Bronchial smooth muscle cell (primary cell): ENCODE measurements around the gene KCNH3. TPM values are rescaled to one million over a fixed set of nuclear protein-coding genes. Genes with fewer than 3 reads are reported as not detected.

Experiments used
- total RNA-seq: library from RNA; depleted of rRNA; stranded (reverse); fragments of >200 nt; gene quantifications from 2 replicates; pipeline ENCODE4 v1.2.1, GENCODE V29; 2014

KCNH3 gene, protein sequence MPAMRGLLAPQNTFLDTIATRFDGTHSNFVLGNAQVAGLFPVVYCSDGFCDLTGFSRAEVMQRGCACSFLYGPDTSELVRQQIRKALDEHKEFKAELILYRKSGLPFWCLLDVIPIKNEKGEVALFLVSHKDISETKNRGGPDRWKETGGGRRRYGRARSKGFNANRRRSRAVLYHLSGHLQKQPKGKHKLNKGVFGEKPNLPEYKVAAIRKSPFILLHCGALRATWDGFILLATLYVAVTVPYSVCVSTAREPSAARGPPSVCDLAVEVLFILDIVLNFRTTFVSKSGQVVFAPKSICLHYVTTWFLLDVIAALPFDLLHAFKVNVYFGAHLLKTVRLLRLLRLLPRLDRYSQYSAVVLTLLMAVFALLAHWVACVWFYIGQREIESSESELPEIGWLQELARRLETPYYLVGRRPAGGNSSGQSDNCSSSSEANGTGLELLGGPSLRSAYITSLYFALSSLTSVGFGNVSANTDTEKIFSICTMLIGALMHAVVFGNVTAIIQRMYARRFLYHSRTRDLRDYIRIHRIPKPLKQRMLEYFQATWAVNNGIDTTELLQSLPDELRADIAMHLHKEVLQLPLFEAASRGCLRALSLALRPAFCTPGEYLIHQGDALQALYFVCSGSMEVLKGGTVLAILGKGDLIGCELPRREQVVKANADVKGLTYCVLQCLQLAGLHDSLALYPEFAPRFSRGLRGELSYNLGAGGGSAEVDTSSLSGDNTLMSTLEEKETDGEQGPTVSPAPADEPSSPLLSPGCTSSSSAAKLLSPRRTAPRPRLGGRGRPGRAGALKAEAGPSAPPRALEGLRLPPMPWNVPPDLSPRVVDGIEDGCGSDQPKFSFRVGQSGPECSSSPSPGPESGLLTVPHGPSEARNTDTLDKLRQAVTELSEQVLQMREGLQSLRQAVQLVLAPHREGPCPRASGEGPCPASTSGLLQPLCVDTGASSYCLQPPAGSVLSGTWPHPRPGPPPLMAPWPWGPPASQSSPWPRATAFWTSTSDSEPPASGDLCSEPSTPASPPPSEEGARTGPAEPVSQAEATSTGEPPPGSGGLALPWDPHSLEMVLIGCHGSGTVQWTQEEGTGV
- total RNA-seq, result 0.32 and 0.52 TPM in 2 replicates

DNA sequence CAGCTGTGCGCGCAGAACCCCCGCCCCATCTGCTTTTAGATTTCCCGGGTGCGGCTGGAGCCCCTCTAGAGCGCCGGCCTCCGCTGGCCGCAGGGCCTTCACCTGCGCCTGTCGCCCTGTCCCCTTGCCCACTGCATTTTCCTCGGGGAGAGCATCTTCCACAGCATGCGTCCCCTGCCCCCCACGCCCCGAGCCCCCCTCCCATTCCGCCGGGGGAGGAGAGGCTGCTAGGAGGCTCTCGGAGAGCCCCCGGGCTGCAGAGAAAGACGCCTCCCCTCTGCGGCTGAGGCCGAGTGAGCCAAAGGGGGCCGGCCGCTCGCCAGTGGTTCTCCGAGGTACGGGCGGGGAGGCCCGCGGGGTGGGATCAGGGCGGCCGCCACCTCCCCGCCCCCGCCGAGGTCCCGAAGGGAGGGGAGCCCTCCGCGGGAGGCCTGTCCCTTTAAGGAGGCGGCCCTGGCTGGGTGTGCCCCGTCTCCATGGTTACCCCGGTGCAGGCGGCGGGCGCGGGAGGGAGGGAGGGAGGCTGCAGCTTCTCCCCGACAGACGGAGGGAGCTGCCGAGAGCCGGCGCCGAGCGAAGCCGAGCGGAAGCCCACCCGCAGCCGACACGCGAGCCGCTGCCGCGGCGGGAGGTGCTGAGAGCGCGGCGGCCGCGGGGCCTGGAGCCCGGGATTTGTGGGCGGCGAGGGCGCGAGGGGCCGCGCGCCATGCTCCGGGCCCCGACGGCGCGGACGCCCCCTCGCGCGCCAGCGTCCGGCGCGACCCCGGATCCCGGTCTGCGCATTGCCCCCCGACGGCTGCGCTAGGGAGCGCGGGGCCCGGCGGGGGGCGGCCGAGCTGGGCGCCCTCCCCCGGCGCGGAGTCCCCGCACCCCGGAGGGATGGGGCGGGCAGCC, at the start of gene KCNH3:
KCNH3 (plus strand) TSS at position 521 of the 894 bp plus-strand sequence. CDS start 387 bp downstream, outside the sequence.

DNA sequence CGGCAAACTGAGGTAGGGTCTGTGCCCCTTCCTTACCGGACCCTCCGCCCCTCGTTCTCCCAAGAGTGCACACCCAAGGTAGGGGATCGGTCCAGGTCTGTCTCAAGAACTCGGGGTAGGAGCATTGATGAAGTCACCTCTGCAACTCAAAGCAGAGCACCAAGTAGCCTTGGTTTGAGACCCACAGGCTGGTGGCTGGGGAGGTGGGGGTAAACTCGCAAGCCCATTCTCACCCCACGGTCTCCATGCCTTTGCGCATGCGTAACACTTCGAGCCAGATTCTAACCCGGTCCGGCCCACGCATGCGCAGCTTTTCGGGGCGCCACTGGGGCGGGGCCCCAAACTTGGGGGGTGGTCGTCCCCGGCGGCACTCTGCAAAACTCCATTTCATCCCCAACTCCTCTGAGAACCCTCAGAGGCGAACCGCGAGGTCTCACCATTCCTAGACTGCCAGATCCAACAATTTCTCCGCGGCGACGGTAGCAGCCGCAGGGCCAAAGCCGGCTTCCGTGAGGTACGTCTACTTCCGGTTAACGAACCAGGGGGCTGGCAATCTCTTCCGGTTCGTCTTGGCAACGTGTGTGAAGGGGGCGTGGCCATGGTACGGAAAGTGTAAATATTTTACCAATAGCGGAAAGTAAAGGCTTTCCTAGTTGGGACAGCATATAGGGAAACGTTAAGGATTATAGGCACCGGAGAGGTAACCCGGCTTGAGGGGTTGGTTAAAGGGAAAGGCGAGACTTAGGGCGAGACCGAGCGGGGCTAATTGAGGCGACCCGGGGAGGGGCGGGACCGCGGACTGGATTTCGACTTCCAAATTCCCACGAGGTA, 29.0 kb downstream of the KCNH3 start, which contains the start of gene MCRS1:
MCRS1 (minus strand) TSS at position 532 of the 831 bp plus-strand sequence. CDS start 1,411 bp downstream, outside the sequence.

DNA sequence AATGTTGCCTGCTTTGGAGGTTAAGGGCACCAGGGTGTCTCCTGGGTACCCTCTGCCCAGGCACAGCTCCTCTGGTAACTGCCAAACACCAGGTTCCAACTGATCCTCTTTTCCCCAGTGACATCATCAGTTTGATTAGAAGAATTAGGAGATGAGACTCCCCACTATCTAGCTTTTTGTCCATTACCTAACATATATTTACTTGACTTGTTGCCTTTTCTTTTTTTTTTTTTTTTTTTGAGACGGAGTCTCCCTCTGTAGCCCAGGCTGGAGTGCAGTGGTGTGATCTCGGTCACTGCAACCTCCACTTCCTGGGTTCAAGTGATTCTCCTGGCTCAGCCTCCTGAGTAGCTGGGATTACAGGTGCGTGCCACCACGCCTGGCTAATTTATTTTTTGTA, 66.7 kb downstream of the KCNH3 start, which contains the start of gene FAM186B:
FAM186B (minus strand) TSS at position 101 of the 400 bp plus-strand sequence. CDS start 162 bp downstream, outside the sequence.

Other genes starting within 250 kb of the KCNH3 start
- gene PRPH, start 243.9 kb upstream of the KCNH3 start, total RNA-seq, result 0.95 and 1.4 TPM in 2 replicates
- gene TROAP, start 215.8 kb upstream of the KCNH3 start, total RNA-seq, result 1.0 and 4.7 TPM in 2 replicates
- gene C1QL4, start 201.8 kb upstream of the KCNH3 start, total RNA-seq, result 0.09 and 0.63 TPM in 2 replicates
- 0.43 and 7.9 TPM in 2 replicates for gene DNAJC22, start 192.1 kb upstream of the KCNH3 start, total RNA-seq
- gene SPATS2, start 171.6 kb upstream of the KCNH3 start, total RNA-seq, result 27.0 and 40.5 TPM in 2 replicates
- gene MCRS1, start 29.1 kb downstream of the KCNH3 start, total RNA-seq, result 45.9 and 55.4 TPM in 2 replicates
- gene FAM186B, start 66.6 kb downstream of the KCNH3 start, total RNA-seq, result 0.43 and 0.63 TPM in 2 replicates
- 13.6 and 17.3 TPM in 2 replicates for gene PRPF40B, start 84.5 kb downstream of the KCNH3 start, total RNA-seq
- 18.0 and 22.6 TPM in 2 replicates for gene FMNL3, start 168.4 kb downstream of the KCNH3 start, total RNA-seq
- 258 and 333 TPM in 2 replicates for gene TMBIM6, start 202.5 kb downstream of the KCNH3 start, total RNA-seq